ENCODE measurements around the gene RNF214. TPM values are rescaled to one million over a fixed set of nuclear protein-coding genes. Genes with fewer than 3 reads are reported as not detected.
"Not testable (repeated sequence)": the region's sequence is repeated elsewhere in the genome, so short reads cannot be mapped to it uniquely, and the experiment has no call there.

Gene RNF214
- total and polyA plus RNA-seq, 5 donors from 2014 or later = 51.0 to 69.6 (median 54.6) TPM

DNA sequence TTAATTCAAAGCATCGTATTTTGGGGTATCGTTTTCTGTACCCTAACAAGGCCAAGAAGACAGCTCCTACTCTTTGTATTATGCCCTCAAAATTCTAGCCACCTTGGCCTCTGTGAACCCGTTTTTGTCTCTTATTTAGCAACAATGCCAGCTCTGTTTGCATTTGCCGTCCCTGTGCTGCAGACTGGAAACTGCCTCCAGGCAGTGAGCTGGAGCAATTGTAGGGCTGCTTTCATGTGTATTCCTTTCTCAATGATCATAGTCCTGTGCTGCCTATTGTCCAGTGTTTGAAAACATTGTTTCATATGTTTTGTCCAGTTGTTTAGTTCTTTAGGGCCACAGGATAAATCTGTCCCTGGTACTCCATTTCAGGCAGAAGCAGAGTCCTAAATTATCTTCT, 38.7 kb downstream of the RNF214 start:
- Mint-ChIP-seq H3K36me3 (peaks cover 53% of the 10 kb centered on the region), H3K4me1 (peaks cover 18 to 38% (median 31%) of the 10 kb centered on the region in 4 donors), H3K4me3 (no peak overlapping the region), H3K9me3 (peaks cover 0 to 4% (median 0%) of the 10 kb centered on the region in 7 donors), H3K27ac (peak overlapping the region in 1 of 3 donors; percentile 43), H3K27me3 (no peaks in the 10 kb centered on the region)
- peaks cover 25% of the 10 kb centered on the region for H3K4me1 ChIP-seq (ENCODE audit: control insufficient read depth, insufficient read depth, low read length, poor library complexity, severe bottlenecking)
- ATAC-seq (ENCODE audit: low read depth in 2 of 2) (no peak), DNase-seq (no peak)
- no peaks in the 10 kb centered on the region for H3K27me3 ChIP-seq (ENCODE audit: control insufficient read depth, insufficient read depth, low read length)
- H3K27ac ChIP-seq (ENCODE audit: insufficient read depth, low read length, poor library complexity, severe bottlenecking) = no peak overlapping the region
- H3K36me3 ChIP-seq (ENCODE audit: control insufficient read depth, insufficient read depth, low read length) = no peaks in the 10 kb centered on the region
- H3K9me3 ChIP-seq (ENCODE audit: control insufficient read depth in 2 of 2, low read length in 2 of 2) = no peaks in the 10 kb centered on the region
- H3K4me3 ChIP-seq (ENCODE audit: low read depth, low read length) = no peak overlapping the region

DNA sequence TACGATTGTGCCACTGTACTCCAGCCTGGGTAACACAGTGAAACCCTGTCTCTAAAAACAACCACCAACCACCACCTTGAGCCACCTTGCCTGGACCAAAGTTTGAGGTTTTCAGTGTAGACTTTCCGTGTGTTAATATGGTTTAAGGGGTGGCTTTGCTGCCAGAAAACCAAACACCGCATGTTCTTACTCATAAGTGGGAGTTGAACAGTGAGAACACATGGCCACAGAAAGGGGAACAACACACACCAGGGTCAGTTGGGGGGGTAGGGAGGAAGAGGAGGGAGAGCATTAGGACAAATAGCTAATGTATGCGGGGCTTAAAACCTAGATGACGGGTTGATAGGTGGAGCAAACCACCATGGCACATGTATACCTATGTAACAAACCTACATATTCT, 39.7 kb downstream of the RNF214 start:
- not testable (repeated sequence) for H3K4me3 Mint-ChIP-seq; H3K27ac ChIP-seq (ENCODE audit: insufficient read depth, low read length, poor library complexity, severe bottlenecking); H3K27me3 ChIP-seq (ENCODE audit: control insufficient read depth, insufficient read depth, low read length); H3K27ac Mint-ChIP-seq; DNase-seq; H3K9me3 Mint-ChIP-seq; ATAC-seq (ENCODE audit: low read depth in 2 of 2); H3K27me3 Mint-ChIP-seq; H3K36me3 ChIP-seq (ENCODE audit: control insufficient read depth, insufficient read depth, low read length); H3K9me3 ChIP-seq (ENCODE audit: control insufficient read depth in 2 of 2, low read length in 2 of 2); H3K4me3 ChIP-seq (ENCODE audit: low read depth, low read length)
- H3K4me1 ChIP-seq (ENCODE audit: control insufficient read depth, insufficient read depth, low read length, poor library complexity, severe bottlenecking) = peaks cover 29% of the 10 kb centered on the region
- peaks cover 45% of the 10 kb centered on the region for H3K36me3 Mint-ChIP-seq
- peaks cover 18 to 44% (median 34%) of the 10 kb centered on the region in 4 donors for H3K4me1 Mint-ChIP-seq

DNA sequence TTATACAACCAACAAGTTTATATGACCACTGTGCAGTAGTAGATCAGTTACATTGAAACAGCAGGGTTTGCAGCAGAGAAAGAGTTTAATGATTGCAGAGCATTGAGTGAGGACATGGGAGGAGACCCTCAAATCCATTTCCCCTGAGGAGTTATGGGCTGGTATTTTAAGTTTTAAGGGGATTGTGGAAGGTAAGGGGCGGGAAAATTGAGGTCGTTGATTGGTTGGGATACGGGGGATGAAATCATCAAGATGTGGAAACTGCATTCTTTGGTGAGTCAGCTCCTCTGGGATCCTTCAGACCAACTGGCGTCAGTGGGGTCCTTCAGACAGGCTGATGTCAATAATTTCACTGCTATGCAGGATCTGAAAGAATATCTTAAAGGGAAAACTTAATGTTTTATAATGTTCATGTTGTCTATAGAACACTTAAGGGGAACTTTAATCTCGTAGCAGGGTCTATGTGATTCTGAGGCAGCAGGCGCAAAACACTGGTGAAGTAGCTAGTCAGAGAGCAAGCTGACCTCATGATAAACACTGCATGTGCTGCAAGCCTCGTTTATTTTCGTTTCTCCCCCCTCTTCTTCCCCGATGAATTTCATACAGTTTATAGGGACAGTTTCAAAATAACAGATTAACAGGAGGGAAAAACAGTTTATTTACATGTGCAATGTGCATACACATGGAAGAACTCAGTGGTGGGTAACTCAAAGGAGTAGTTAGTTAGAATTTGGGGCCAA, 41.2 kb downstream of the RNF214 start:
- H3K27me3 ChIP-seq (ENCODE audit: control insufficient read depth, insufficient read depth, low read length) = no peaks in the 10 kb centered on the region
- peaks cover 20 to 51% (median 38%) of the 10 kb centered on the region in 4 donors for H3K4me1 Mint-ChIP-seq
- H3K9me3 Mint-ChIP-seq = peaks cover 0 to 4% (median 0%) of the 10 kb centered on the region in 7 donors
- DNase-seq = no peak
- peak overlapping the region in 2 of 4 donors; percentile 52 to 86 for H3K4me3 Mint-ChIP-seq
- no peaks in the 10 kb centered on the region for H3K36me3 ChIP-seq (ENCODE audit: control insufficient read depth, insufficient read depth, low read length)
- no peaks in the 10 kb centered on the region for H3K27me3 Mint-ChIP-seq
- H3K4me3 ChIP-seq (ENCODE audit: low read depth, low read length) = no peak overlapping the region
- peak overlapping the region; percentile 26 to 39 (median 34) for H3K27ac Mint-ChIP-seq
- no peaks in the 10 kb centered on the region for H3K9me3 ChIP-seq (ENCODE audit: control insufficient read depth in 2 of 2, low read length in 2 of 2)
- H3K27ac ChIP-seq (ENCODE audit: insufficient read depth, low read length, poor library complexity, severe bottlenecking) = no peak overlapping the region
- H3K36me3 Mint-ChIP-seq = peaks cover 38% of the 10 kb centered on the region
- ATAC-seq (ENCODE audit: low read depth in 2 of 2) = no peak
- H3K4me1 ChIP-seq (ENCODE audit: control insufficient read depth, insufficient read depth, low read length, poor library complexity, severe bottlenecking) = peaks cover 36% of the 10 kb centered on the region

DNA sequence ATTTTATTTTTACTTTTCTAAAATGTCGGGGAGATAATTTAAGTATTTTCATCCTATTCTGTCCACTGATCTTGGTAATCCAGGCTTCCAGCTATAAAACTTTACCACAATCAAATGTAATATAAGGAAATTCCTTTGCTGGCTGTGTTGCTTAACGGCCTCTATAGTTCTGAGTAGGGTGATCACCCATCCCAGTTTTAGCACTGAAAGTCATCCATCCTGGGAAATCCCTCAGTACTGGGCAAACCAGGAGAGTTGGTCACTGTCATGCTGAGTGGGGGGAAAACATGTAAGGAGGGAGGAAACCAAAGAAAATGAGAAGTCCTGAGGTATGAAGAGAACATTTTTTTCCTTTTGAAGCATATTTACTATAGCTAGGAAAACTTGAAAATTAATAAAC, 45.9 kb downstream of the RNF214 start:
- peak overlapping the region in 2 of 3 donors; percentile 89 to 92 for H3K27ac Mint-ChIP-seq

DNA sequence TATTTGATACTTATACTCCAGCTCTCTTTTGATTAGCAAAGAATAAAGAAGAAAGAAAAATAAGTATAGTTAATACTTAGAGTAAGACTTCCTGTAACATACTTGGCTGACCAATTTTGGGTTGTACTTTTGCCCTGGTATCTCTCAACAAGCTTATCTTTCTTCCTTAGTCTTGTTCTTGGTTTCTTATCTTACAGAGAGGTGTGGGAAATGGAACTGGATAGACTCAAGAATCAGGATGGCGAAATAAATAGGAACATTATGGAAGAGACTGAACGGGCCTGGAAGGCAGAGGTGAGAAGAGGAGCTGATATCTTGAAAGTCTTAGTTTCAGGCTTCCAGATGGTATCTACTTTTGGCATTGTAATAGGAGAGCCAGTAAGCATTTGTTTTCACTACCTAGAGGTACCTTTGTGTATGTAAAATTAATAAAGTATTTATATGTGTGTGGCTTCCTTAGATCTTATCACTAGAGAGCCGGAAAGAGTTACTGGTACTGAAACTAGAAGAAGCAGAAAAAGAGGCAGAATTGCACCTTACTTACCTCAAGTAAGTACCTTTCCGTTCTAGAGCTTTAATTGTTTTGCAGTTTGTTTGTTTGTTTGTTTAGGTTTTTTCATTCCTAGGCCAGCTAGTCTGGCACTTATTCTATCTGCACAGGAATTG, 47.4 kb downstream of the RNF214 start:
- ATAC-seq (ENCODE audit: low read depth in 2 of 2) = peak; percentile 88 to 93
- peaks cover 21 to 89% (median 57%) of the 10 kb centered on the region in 4 donors for H3K4me1 Mint-ChIP-seq

More for the DNA sequence above, 45.9 kb downstream of the RNF214 start:
- peaks cover 24 to 89% (median 64%) of the 10 kb centered on the region in 4 donors for H3K4me1 Mint-ChIP-seq
- peaks cover 0 to 3% (median 0%) of the 10 kb centered on the region in 7 donors for H3K9me3 Mint-ChIP-seq
- Histone ChIP-seq H3K9me3 (ENCODE audit: control insufficient read depth in 2 of 2, low read length in 2 of 2) (no peaks in the 10 kb centered on the region), H3K27me3 (ENCODE audit: control insufficient read depth, insufficient read depth, low read length) (no peaks in the 10 kb centered on the region), H3K36me3 (ENCODE audit: control insufficient read depth, insufficient read depth, low read length) (peaks cover 10% of the 10 kb centered on the region), H3K27ac (ENCODE audit: insufficient read depth, low read length, poor library complexity, severe bottlenecking) (peak overlapping the region; percentile 81), H3K4me1 (ENCODE audit: control insufficient read depth, insufficient read depth, low read length, poor library complexity, severe bottlenecking) (peaks cover 79% of the 10 kb centered on the region), H3K4me3 (ENCODE audit: low read depth, low read length) (peak overlapping the region; percentile 19)
- DNase-seq = no peak
- peak overlapping the region in 2 of 4 donors; percentile 68 to 77 for H3K4me3 Mint-ChIP-seq
- no peak for ATAC-seq (ENCODE audit: low read depth in 2 of 2)
- H3K27me3 Mint-ChIP-seq = no peaks in the 10 kb centered on the region
- peaks cover 40% of the 10 kb centered on the region for H3K36me3 Mint-ChIP-seq

DNA sequence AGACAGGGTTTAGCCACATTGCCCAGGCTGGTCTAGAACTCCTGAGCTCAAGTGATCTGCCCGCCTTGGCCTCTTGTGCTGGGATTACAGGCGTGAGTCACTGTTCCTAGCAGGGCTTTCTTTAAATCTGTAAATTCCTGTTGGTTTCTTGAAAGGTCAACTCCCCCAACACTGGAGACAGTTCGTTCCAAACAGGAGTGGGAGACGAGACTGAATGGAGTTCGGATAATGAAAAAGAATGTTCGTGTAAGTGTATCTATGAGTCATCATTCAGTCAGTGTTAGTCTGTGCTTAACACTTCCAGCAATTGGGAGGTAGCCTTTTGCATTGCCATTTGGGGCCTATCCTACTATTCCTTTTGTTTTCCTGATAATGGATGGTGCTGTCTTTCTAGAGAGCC, 48.7 kb downstream of the RNF214 start:
- H3K27me3 ChIP-seq (ENCODE audit: control insufficient read depth, insufficient read depth, low read length) = no peaks in the 10 kb centered on the region
- no peaks in the 10 kb centered on the region for H3K27me3 Mint-ChIP-seq
- peaks cover 37% of the 10 kb centered on the region for H3K36me3 ChIP-seq (ENCODE audit: control insufficient read depth, insufficient read depth, low read length)
- no peak overlapping the region for H3K27ac ChIP-seq (ENCODE audit: insufficient read depth, low read length, poor library complexity, severe bottlenecking)
- DNase-seq (no peak), ATAC-seq (ENCODE audit: low read depth in 2 of 2) (no peak)
- H3K36me3 Mint-ChIP-seq = peaks cover 43% of the 10 kb centered on the region
- peaks cover 13 to 88% (median 49%) of the 10 kb centered on the region in 4 donors for H3K4me1 Mint-ChIP-seq
- peak overlapping the region; percentile 95 for H3K4me3 ChIP-seq (ENCODE audit: low read depth, low read length)
- H3K27ac Mint-ChIP-seq = peak overlapping the region; percentile 59 to 92 (median 66)
- no peaks in the 10 kb centered on the region for H3K9me3 ChIP-seq (ENCODE audit: control insufficient read depth in 2 of 2, low read length in 2 of 2)
- peak overlapping the region; percentile 88 to 96 (median 92) for H3K4me3 Mint-ChIP-seq
- peaks cover 56% of the 10 kb centered on the region for H3K4me1 ChIP-seq (ENCODE audit: control insufficient read depth, insufficient read depth, low read length, poor library complexity, severe bottlenecking)
- no peaks in the 10 kb centered on the region for H3K9me3 Mint-ChIP-seq

More for the DNA sequence above, 47.4 kb downstream of the RNF214 start:
- Mint-ChIP-seq H3K27me3 (no peaks in the 10 kb centered on the region), H3K36me3 (peaks cover 42% of the 10 kb centered on the region), H3K9me3 (no peaks in the 10 kb centered on the region), H3K27ac (peak overlapping the region; percentile 92 to 96 (median 95)), H3K4me3 (peak overlapping the region; percentile 88 to 96 (median 92))
- H3K36me3 ChIP-seq (ENCODE audit: control insufficient read depth, insufficient read depth, low read length) = peaks cover 24% of the 10 kb centered on the region
- H3K4me3 ChIP-seq (ENCODE audit: low read depth, low read length) = peak overlapping the region; percentile 95
- DNase-seq = peak in 2 of 3 donors; percentile 53 to 82
- H3K9me3 ChIP-seq (ENCODE audit: control insufficient read depth in 2 of 2, low read length in 2 of 2) = no peaks in the 10 kb centered on the region
- no peaks in the 10 kb centered on the region for H3K27me3 ChIP-seq (ENCODE audit: control insufficient read depth, insufficient read depth, low read length)
- peaks cover 67% of the 10 kb centered on the region for H3K4me1 ChIP-seq (ENCODE audit: control insufficient read depth, insufficient read depth, low read length, poor library complexity, severe bottlenecking)
- H3K27ac ChIP-seq (ENCODE audit: insufficient read depth, low read length, poor library complexity, severe bottlenecking) = peak overlapping the region; percentile 81

DNA sequence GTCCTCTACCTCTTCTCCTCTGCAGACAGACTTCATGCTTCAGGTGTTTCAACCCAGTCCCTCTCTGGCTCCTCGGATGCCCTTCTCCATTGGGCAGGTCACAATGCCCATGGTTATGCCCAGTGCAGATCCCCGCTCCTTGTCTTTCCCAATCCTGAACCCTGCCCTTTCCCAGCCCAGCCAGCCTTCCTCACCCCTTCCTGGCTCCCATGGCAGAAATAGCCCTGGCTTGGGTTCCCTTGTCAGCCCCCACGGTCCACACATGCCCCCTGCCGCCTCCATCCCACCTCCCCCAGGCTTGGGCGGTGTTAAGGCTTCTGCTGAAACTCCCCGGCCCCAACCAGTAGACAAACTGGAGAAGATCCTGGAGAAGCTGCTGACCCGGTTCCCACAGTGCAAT, 49.4 kb downstream of the RNF214 start:
- ATAC-seq (ENCODE audit: low read depth in 2 of 2) = no peak
- peaks cover 48% of the 10 kb centered on the region for H3K36me3 Mint-ChIP-seq
- H3K36me3 ChIP-seq (ENCODE audit: control insufficient read depth, insufficient read depth, low read length) = peaks cover 44% of the 10 kb centered on the region

More for the DNA sequence above, 49.4 kb downstream of the RNF214 start:
- H3K27me3 ChIP-seq (ENCODE audit: control insufficient read depth, insufficient read depth, low read length) = no peaks in the 10 kb centered on the region
- Mint-ChIP-seq H3K4me1 (peaks cover 20 to 89% (median 53%) of the 10 kb centered on the region in 4 donors), H3K4me3 (peak overlapping the region; percentile 88 to 96 (median 92)), H3K27me3 (no peaks in the 10 kb centered on the region), H3K9me3 (no peaks in the 10 kb centered on the region), H3K27ac (peak overlapping the region; percentile 57 to 97 (median 92))
- H3K27ac ChIP-seq (ENCODE audit: insufficient read depth, low read length, poor library complexity, severe bottlenecking) = no peak overlapping the region
- peak overlapping the region; percentile 95 for H3K4me3 ChIP-seq (ENCODE audit: low read depth, low read length)
- no peak for DNase-seq
- peaks cover 59% of the 10 kb centered on the region for H3K4me1 ChIP-seq (ENCODE audit: control insufficient read depth, insufficient read depth, low read length, poor library complexity, severe bottlenecking)
- no peaks in the 10 kb centered on the region for H3K9me3 ChIP-seq (ENCODE audit: control insufficient read depth in 2 of 2, low read length in 2 of 2)
